Naive thymus-derived CD4-positive, alpha-beta T cell (primary cell): ENCODE measurements around the gene HPCA. TPM values are rescaled to one million over a fixed set of nuclear protein-coding genes. Genes with fewer than 3 reads are reported as not detected.

ENCODE experiments used
- ATAC-seq: fragments of 150-1000 bp; cut with Tn5 transposase; 2 replicates; pipeline ENCODE4 v1.10.0; 2021; ENCODE audit warnings: mild to moderate bottlenecking, moderate library complexity
- CTCF ChIA-PET: fragments of 350-600 bp; sonication (Branson Sonifier 250); formaldehyde crosslinking; loops from one replicate; lab custom pipeline; 2021; ENCODE audit warnings: antibody characterized with exemption; lab: Charles Lee
- POLR2A ChIA-PET: fragments of 350-600 bp; sonication (Branson Sonifier 250); formaldehyde crosslinking; loops from one replicate; lab custom pipeline; 2021; ENCODE audit warnings: antibody characterized with exemption, inconsistent platforms; lab: Charles Lee
- DNase-seq, 9 donors: peaks; one replicate each; pipeline versions ENCODE4 v3.0.0 to v3.0.0-alpha.2; 2020 to 2022; ENCODE audit warnings: mixed read lengths in 1 of 9
- H3K27ac ChIP-seq: one replicate; pipeline ENCODE4 v1.7.0; 2013; ENCODE audit warnings: mild to moderate bottlenecking, low read depth, low read length, moderate library complexity
- H3K27me3 ChIP-seq, 2 donors: one replicate each; pipeline ENCODE4 v1.7.0; 2013; ENCODE audit warnings: low read length in 2 of 2, mild to moderate bottlenecking in 2 of 2, moderate library complexity in 2 of 2; ENCODE audit not compliant: control insufficient read depth in 2 of 2, insufficient read depth in 2 of 2
- H3K36me3 ChIP-seq, 3 experiments: 1 replicate in 2 of 3; 2 replicates in 1 of 3; pipeline ENCODE4 v1.7.0; 2013; ENCODE audit warnings: low read length in 3 of 3, mild to moderate bottlenecking in 3 of 3, moderate library complexity in 1 of 3; ENCODE audit not compliant: insufficient read depth in 3 of 3, control insufficient read depth in 2 of 3
- H3K4me1 ChIP-seq, 2 donors: one replicate each; pipeline ENCODE4 v1.7.0; 2013; ENCODE audit warnings: low read length in 2 of 2, mild to moderate bottlenecking in 2 of 2, moderate library complexity in 1 of 2; ENCODE audit not compliant: control insufficient read depth in 2 of 2, insufficient read depth in 2 of 2
- H3K4me3 ChIP-seq: 2 replicates; pipeline ENCODE4 v1.7.0; 2013; ENCODE audit warnings: mild to moderate bottlenecking, low read length
- H3K9me3 ChIP-seq, 3 experiments: 1 replicate in 2 of 3; 2 replicates in 1 of 3; pipeline ENCODE4 v1.7.0; 2013; ENCODE audit warnings: low read length in 3 of 3; ENCODE audit not compliant: control insufficient read depth in 2 of 3
- H3K27ac Mint-ChIP-seq, 9 donors: one replicate each; pipeline ENCODE4 v1.8.0; 2020 to 2022; ENCODE audit warnings: mixed read lengths in 9 of 9, mild to moderate bottlenecking in 8 of 9, moderate library complexity in 5 of 9, inconsistent platforms in 2 of 9
- H3K27me3 Mint-ChIP-seq, 5 donors: one replicate each; pipeline ENCODE4 v1.8.0; 2021 to 2022; ENCODE audit warnings: mixed read lengths in 5 of 5, mild to moderate bottlenecking in 1 of 5
- H3K36me3 Mint-ChIP-seq, 5 donors: one replicate each; pipeline ENCODE4 v1.8.0; 2020 to 2022; ENCODE audit warnings: mixed read lengths in 5 of 5, mild to moderate bottlenecking in 3 of 5, inconsistent platforms in 1 of 5
- H3K4me1 Mint-ChIP-seq, 7 donors: one replicate each; pipeline ENCODE4 v1.8.0; 2020 to 2022; ENCODE audit warnings: mixed read lengths in 7 of 7, mild to moderate bottlenecking in 3 of 7, inconsistent platforms in 1 of 7
- H3K4me3 Mint-ChIP-seq, 10 donors: one replicate each; pipeline ENCODE4 v1.8.0; 2020 to 2022; ENCODE audit warnings: mild to moderate bottlenecking in 10 of 10, mixed read lengths in 10 of 10, moderate library complexity in 6 of 10, inconsistent platforms in 2 of 10
- H3K9me3 Mint-ChIP-seq, 11 donors: one replicate each; pipeline ENCODE4 v1.8.0; 2020 to 2022; ENCODE audit warnings: mixed read lengths in 11 of 11, mild to moderate bottlenecking in 4 of 11, inconsistent platforms in 1 of 11, moderate library complexity in 1 of 11
- intact Hi-C, 2 donors: fragments of 100-400 bp; cut with micrococcal nuclease; formaldehyde crosslinking; loops; one replicate each; pipeline ENCODE4 v1.15.1; 2023
- polyA plus RNA-seq, 2 donors: library from polyadenylated mRNA; unstranded; fragments of 300-500 nt; fragmentation: Illumina TruSeq; gene quantifications; one replicate each; pipeline ENCODE4 v1.2.3, GENCODE V29; 2021
- total RNA-seq, 6 experiments: library from RNA in 5 of 6; stranded (reverse) in 5 of 6; gene quantifications; 1 replicate in 5 of 6; 2 replicates in 1 of 6; pipeline ENCODE4 v1.2.3 and lab custom pipeline; 2021 to 2026

HPCA gene
- total and polyA plus RNA-seq, 7 experiments from 2014 or later: 0.31 to 0.43 TPM; not detected in 5

- peak overlapping the region in 8 of 10 donors; percentile 17 to 68 (median 52) for H3K4me3 Mint-ChIP-seq
Observed at GRCh38 chr1:32871364-32872191, 14.7 kb upstream of the HPCA start.

GRCh38 chr1:32872192-32872460 is 14.2 kb upstream of the HPCA start:
- DNase-seq: no peak
- CTCF ChIA-PET: interaction anchor here (1.2 to 2.5 kb wide), 5 partner anchors 13 to 351 kb away, joined by 3 to 10 read pairs (median 3); no protein-coding TSS in a partner anchor
- H3K27me3 Mint-ChIP-seq: peaks cover 45 to 62% (median 55%) of the 10 kb centered on the region in 5 donors
- intact Hi-C loops: loop anchor here in 1 of 2 donors (1.0 kb wide), 2 partner anchors 160 to 352 kb away; no protein-coding TSS in a partner anchor
- peaks cover 11 to 28% (median 17%) of the 10 kb centered on the region in 7 donors for H3K4me1 Mint-ChIP-seq
- H3K27ac Mint-ChIP-seq: no peak overlapping the region
- no peaks in the 10 kb centered on the region for H3K36me3 ChIP-seq
- POLR2A ChIA-PET: no interaction called here
- H3K27me3 ChIP-seq: peaks cover 3 to 18% of the 10 kb centered on the region in 2 donors
- H3K4me3 Mint-ChIP-seq: peak overlapping the region in 1 of 10 donors; percentile 61
- H3K9me3 ChIP-seq: no peaks in the 10 kb centered on the region
- peaks cover 6 to 19% (median 15%) of the 10 kb centered on the region in 5 donors for H3K36me3 Mint-ChIP-seq
- no peak overlapping the region for H3K4me3 ChIP-seq
- no peak overlapping the region for H3K27ac ChIP-seq
- ATAC-seq: no peak
- peaks cover 0 to 1% (median 0%) of the 10 kb centered on the region in 11 donors for H3K9me3 Mint-ChIP-seq
- H3K4me1 ChIP-seq: peaks cover 0 to 11% of the 10 kb centered on the region in 2 donors

More at GRCh38 chr1:32871364-32872191, 14.7 kb upstream of the HPCA start:
- CTCF ChIA-PET: interaction anchor here (1.2 to 2.5 kb wide), 4 partner anchors 21 to 351 kb away, joined by 3 to 10 read pairs (median 4); no protein-coding TSS in a partner anchor
- Mint-ChIP-seq H3K27ac (no peak overlapping the region), H3K36me3 (peaks cover 6 to 22% (median 15%) of the 10 kb centered on the region in 5 donors), H3K4me1 (peaks cover 11 to 28% (median 17%) of the 10 kb centered on the region in 7 donors), H3K9me3 (peaks cover 0 to 1% (median 0%) of the 10 kb centered on the region in 11 donors), H3K27me3 (peaks cover 45 to 62% (median 55%) of the 10 kb centered on the region in 5 donors)
- peaks cover 0 to 11% of the 10 kb centered on the region in 2 donors for H3K4me1 ChIP-seq
- H3K36me3 ChIP-seq: no peaks in the 10 kb centered on the region
- POLR2A ChIA-PET: no interaction called here
- H3K27me3 ChIP-seq: peaks cover 3 to 15% of the 10 kb centered on the region in 2 donors
- intact Hi-C loops: loop anchor here in 1 of 2 donors (1.0 kb wide), 2 partner anchors 159 to 351 kb away; no protein-coding TSS in a partner anchor
- no peak for DNase-seq
- H3K27ac ChIP-seq: no peak overlapping the region
- no peak overlapping the region for H3K4me3 ChIP-seq
- H3K9me3 ChIP-seq: no peaks in the 10 kb centered on the region
- no peak for ATAC-seq

- ChIA-PET CTCF (interaction anchor here (0.6 to 2.5 kb wide), 4 partner anchors 9 to 163 kb away, joined by 3 to 10 read pairs (median 4); no protein-coding TSS in a partner anchor), POLR2A (no interaction called here)
- H3K27ac Mint-ChIP-seq: no peak overlapping the region
- peaks cover 0 to 1% (median 0%) of the 10 kb centered on the region in 11 donors for H3K9me3 Mint-ChIP-seq
- H3K36me3 Mint-ChIP-seq: peaks cover 4 to 12% (median 10%) of the 10 kb centered on the region in 5 donors
- intact Hi-C loops: no loop called here
- no peak overlapping the region for H3K4me3 Mint-ChIP-seq
- no peak for DNase-seq
- H3K4me1 ChIP-seq: peaks cover 0 to 11% of the 10 kb centered on the region in 2 donors
- no peak overlapping the region for H3K4me3 ChIP-seq
- no peak for ATAC-seq
- peaks cover 47 to 63% (median 59%) of the 10 kb centered on the region in 5 donors for H3K27me3 Mint-ChIP-seq
- no peak overlapping the region for H3K27ac ChIP-seq
- H3K36me3 ChIP-seq: no peaks in the 10 kb centered on the region
- peaks cover 3 to 18% of the 10 kb centered on the region in 2 donors for H3K27me3 ChIP-seq
- no peaks in the 10 kb centered on the region for H3K9me3 ChIP-seq
- H3K4me1 Mint-ChIP-seq: peaks cover 11 to 28% (median 17%) of the 10 kb centered on the region in 7 donors
Observed at GRCh38 chr1:32873484-32873883, 12.8 kb upstream of the HPCA start.

- DNase-seq (no peak), ATAC-seq (no peak)
- Mint-ChIP-seq H3K27me3 (peaks cover 34 to 46% (median 43%) of the 10 kb centered on the region in 5 donors), H3K4me3 (no peak overlapping the region), H3K27ac (no peak overlapping the region), H3K36me3 (no peaks in the 10 kb centered on the region), H3K4me1 (peaks cover 3 to 18% (median 11%) of the 10 kb centered on the region in 7 donors), H3K9me3 (peaks cover 0 to 1% (median 0%) of the 10 kb centered on the region in 11 donors)
- CTCF ChIA-PET: interaction anchor here (1.5 kb wide), 1 partner anchor 163 kb away, joined by 5 read pairs; no protein-coding TSS in a partner anchor
- intact Hi-C loops: no loop called here
- Histone ChIP-seq H3K27me3 (peaks cover 3 to 15% of the 10 kb centered on the region in 2 donors), H3K27ac (no peak overlapping the region), H3K4me1 (peaks cover 0 to 10% of the 10 kb centered on the region in 2 donors), H3K9me3 (no peaks in the 10 kb centered on the region), H3K36me3 (no peaks in the 10 kb centered on the region), H3K4me3 (no peak overlapping the region)
- POLR2A ChIA-PET: no interaction called here
Observed at GRCh38 chr1:32874860-32875752, 11.2 kb upstream of the HPCA start.

- ChIA-PET CTCF (interaction anchor here (0.6 to 1.8 kb wide), 7 partner anchors 58 to 1489 kb away, joined by 3 to 5 read pairs (median 3); no protein-coding TSS in a partner anchor), POLR2A (no interaction called here)
- ATAC-seq (peak; percentile 88), DNase-seq (peak; percentile 22 to 76 (median 39))
- Histone ChIP-seq H3K9me3 (no peaks in the 10 kb centered on the region), H3K4me1 (peaks cover 0 to 2% of the 10 kb centered on the region in 2 donors), H3K27me3 (peaks cover 3 to 7% of the 10 kb centered on the region in 2 donors), H3K4me3 (no peak overlapping the region), H3K36me3 (no peaks in the 10 kb centered on the region), H3K27ac (no peak overlapping the region)
- Mint-ChIP-seq H3K27ac (no peak overlapping the region), H3K4me1 (peaks cover 0 to 12% (median 3%) of the 10 kb centered on the region in 7 donors), H3K36me3 (no peaks in the 10 kb centered on the region), H3K4me3 (no peak overlapping the region), H3K9me3 (peaks cover 0 to 1% (median 0%) of the 10 kb centered on the region in 11 donors), H3K27me3 (peaks cover 36 to 45% (median 37%) of the 10 kb centered on the region in 5 donors)
- intact Hi-C loops: loop anchor here (1.0 kb wide), 2 partner anchors 164 to 210 kb away; no protein-coding TSS in a partner anchor
Observed at GRCh38 chr1:32876341-32877210, 9.7 kb upstream of the HPCA start.
